Thoracic aorta (tissue), 2 donors: Measurements from ENCODE around the gene METTL16. TPM values are rescaled to one million over a fixed set of nuclear protein-coding genes. Genes with fewer than 3 reads are reported as not detected.

Experiments
- ATAC-seq: fragments of 150-250 bp; one replicate; pipeline ENCODE4 v1.8.0; 2017; ENCODE audit warnings: low read depth; ENCODE audit not compliant: insufficient number of reproducible peaks, low FRiP score
- DNase-seq: peaks from one replicate; pipeline ENCODE4 v3.0.0-alpha.2; 2020; ENCODE audit warnings: low spot score
- H3K27ac ChIP-seq, 2 donors: fragments of 200-600 bp; sonication (generic); 1 replicate in 1 of 2; 2 replicates in 1 of 2; pipeline ENCODE4 v1.5.1; 2016; ENCODE audit warnings: mild to moderate bottlenecking in 2 of 2, moderate library complexity in 2 of 2
- H3K27me3 ChIP-seq: fragments of 200-600 bp; sonication (generic); replicated peaks from 2 replicates; pipeline ENCODE4 v1.6.0; 2016; ENCODE audit warnings: mild to moderate bottlenecking; ENCODE audit not compliant: insufficient read depth
- H3K36me3 ChIP-seq: fragments of 200-600 bp; sonication (generic); one replicate; pipeline ENCODE4 v1.5.1; 2016
- H3K4me1 ChIP-seq, 2 donors: fragments of 200-600 bp; sonication (generic); 1 replicate in 1 of 2; 2 replicates in 1 of 2; pipeline versions ENCODE4 v1.5.1 to v1.6.0; 2016; ENCODE audit warnings: low read depth in 2 of 2, mild to moderate bottlenecking in 1 of 2; ENCODE audit not compliant: control insufficient read depth in 1 of 2
- H3K4me3 ChIP-seq: fragments of 200-600 bp; sonication (generic); 2 replicates; pipeline ENCODE4 v1.5.1; 2016; ENCODE audit warnings: mild to moderate bottlenecking
- H3K9me3 ChIP-seq: fragments of 200-600 bp; sonication (generic); 2 replicates; pipeline ENCODE4 v1.5.1; 2016
- total RNA-seq, 2 donors: library from RNA; depleted of rRNA; stranded (reverse); fragments of >200 nt; gene quantifications; one replicate each; pipeline versions ENCODE4 v1.1.0 to v1.2.3, GENCODE V29; 2016
- TF ChIP-seq, protein P1 (sequence below): fragments of 200-600 bp; sonication (generic); IDR thresholded peaks from one replicate; pipeline ENCODE4 v1.5.1; 2019; ENCODE audit warnings: antibody characterized with exemption

METTL16 gene
- total RNA-seq, 2 donors from 2014 or later = 37.6 to 37.9 TPM

DNA sequence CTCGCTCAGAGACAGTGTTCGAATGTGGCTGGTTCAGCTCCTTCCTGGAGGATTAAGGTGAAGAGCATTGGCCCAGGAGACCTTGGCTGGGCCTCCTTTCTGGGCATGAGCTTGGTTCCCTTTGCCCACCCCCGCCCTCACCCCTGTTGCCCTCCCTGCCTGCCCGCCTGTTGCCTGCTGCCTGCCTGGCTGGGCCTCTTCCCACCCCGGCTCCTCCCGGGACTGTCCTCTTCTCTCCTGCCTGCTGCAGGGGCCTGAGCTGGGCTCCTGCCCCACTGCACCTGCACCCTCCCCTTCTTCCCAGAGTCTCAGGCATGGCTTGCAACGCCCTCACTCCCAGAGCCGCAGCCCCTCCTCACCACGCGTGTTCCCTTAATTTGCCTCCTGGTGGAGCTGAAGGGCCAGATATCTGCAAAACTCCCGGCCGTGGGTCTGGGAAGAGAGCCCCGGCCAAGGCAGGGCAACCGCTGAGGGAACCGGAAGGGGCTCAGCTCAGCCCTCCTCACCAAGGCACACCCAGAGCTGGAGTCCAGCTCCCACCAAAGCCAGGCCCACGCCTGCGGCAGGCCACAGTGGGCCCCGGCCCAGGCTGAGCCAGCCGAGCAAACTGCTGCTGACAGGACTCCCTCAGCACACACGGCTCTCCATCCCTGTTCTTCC lies 142.0 kb downstream of the METTL16 start:
- Histone ChIP-seq H3K36me3 (peaks cover 4% of the 10 kb centered on the region), H3K4me3 (no peak overlapping the region), H3K27me3 (no peaks in the 10 kb centered on the region), H3K9me3 (no peaks in the 10 kb centered on the region), H3K4me1 (no peaks in the 10 kb centered on the region), H3K27ac (no peak overlapping the region)
- no peak for DNase-seq
- no peak for ATAC-seq
- TF ChIP-seq, protein P1, sequence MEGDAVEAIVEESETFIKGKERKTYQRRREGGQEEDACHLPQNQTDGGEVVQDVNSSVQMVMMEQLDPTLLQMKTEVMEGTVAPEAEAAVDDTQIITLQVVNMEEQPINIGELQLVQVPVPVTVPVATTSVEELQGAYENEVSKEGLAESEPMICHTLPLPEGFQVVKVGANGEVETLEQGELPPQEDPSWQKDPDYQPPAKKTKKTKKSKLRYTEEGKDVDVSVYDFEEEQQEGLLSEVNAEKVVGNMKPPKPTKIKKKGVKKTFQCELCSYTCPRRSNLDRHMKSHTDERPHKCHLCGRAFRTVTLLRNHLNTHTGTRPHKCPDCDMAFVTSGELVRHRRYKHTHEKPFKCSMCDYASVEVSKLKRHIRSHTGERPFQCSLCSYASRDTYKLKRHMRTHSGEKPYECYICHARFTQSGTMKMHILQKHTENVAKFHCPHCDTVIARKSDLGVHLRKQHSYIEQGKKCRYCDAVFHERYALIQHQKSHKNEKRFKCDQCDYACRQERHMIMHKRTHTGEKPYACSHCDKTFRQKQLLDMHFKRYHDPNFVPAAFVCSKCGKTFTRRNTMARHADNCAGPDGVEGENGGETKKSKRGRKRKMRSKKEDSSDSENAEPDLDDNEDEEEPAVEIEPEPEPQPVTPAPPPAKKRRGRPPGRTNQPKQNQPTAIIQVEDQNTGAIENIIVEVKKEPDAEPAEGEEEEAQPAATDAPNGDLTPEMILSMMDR = no peak

- DNase-seq = no peak
- TF ChIP-seq, protein P1 = no peak
- ATAC-seq = no peak
- Histone ChIP-seq H3K9me3 (no peaks in the 10 kb centered on the region), H3K27ac (no peak overlapping the region), H3K4me1 (no peaks in the 10 kb centered on the region), H3K27me3 (no peaks in the 10 kb centered on the region), H3K4me3 (no peak overlapping the region), H3K36me3 (peaks cover 4% of the 10 kb centered on the region)
Measured at GRCh38 chr17:2369039-2369438, 142.6 kb downstream of the METTL16 start.

- TF ChIP-seq, protein P1 = no peak
- ATAC-seq (no peak), DNase-seq (no peak)
- no peaks in the 10 kb centered on the region for H3K27me3 ChIP-seq
- no peaks in the 10 kb centered on the region for H3K9me3 ChIP-seq
- H3K36me3 ChIP-seq = peaks cover 6% of the 10 kb centered on the region
- no peak overlapping the region for H3K27ac ChIP-seq
- H3K4me1 ChIP-seq = no peaks in the 10 kb centered on the region
- no peak overlapping the region for H3K4me3 ChIP-seq
Measured at GRCh38 chr17:2368359-2368758, 143.3 kb downstream of the METTL16 start.

- TF ChIP-seq, protein P1 = no peak
- H3K4me1 ChIP-seq = no peaks in the 10 kb centered on the region
- no peak for ATAC-seq
- no peaks in the 10 kb centered on the region for H3K27me3 ChIP-seq
- H3K36me3 ChIP-seq = peaks cover 11% of the 10 kb centered on the region
- no peaks in the 10 kb centered on the region for H3K9me3 ChIP-seq
- no peak overlapping the region for H3K4me3 ChIP-seq
- no peak overlapping the region for H3K27ac ChIP-seq
- no peak for DNase-seq
Measured at GRCh38 chr17:2366747-2367494, 144.8 kb downstream of the METTL16 start.

Other genes starting within 250 kb of the METTL16 start
- gene SMG6, start 208.1 kb downstream of the METTL16 start, total RNA-seq = 10 to 100 TPM; 33.2 to 82.9 TPM
- gene SRR, start 207.9 kb downstream of the METTL16 start, total RNA-seq = 10 to 100 TPM; 10.5 to 20.8 TPM
- gene TSR1, start 175.4 kb downstream of the METTL16 start, total RNA-seq = 10 to 100 TPM; 36.0 to 63.2 TPM
- gene SGSM2, start 174.4 kb downstream of the METTL16 start, total RNA-seq = 10 to 100 TPM; 58.1 to 70.3 TPM
- 10 to 100 TPM; 17.9 to 27.1 TPM for gene MNT, start 110.8 kb downstream of the METTL16 start, total RNA-seq
- gene PAFAH1B1, start 81.8 kb upstream of the METTL16 start, total RNA-seq = 100 to 1,000 TPM; 102 to 164 TPM
- 10 to 100 TPM; 36.3 to 65.4 TPM for gene CLUH, start 199.9 kb upstream of the METTL16 start, total RNA-seq
- gene CCDC92B, start 237.8 kb upstream of the METTL16 start, total RNA-seq = under 1 TPM in 1 of 2 donors, not detected in 1; 0.14 TPM